Measurements from ENCODE around the gene INTS15. TPM values are rescaled to one million over a fixed set of nuclear protein-coding genes. Genes with fewer than 3 reads are reported as not detected.
A peak's percentile ranks its signal among the peaks of the same experiment; 100 is the strongest.

The INTS15 gene
- total and polyA plus RNA-seq, 9 of the 15 experiments (the other 6 are each of a cell fraction or from before 2014, with no cell fraction given) = 0.52 to 28.9 (median 11.6) TPM

DNA sequence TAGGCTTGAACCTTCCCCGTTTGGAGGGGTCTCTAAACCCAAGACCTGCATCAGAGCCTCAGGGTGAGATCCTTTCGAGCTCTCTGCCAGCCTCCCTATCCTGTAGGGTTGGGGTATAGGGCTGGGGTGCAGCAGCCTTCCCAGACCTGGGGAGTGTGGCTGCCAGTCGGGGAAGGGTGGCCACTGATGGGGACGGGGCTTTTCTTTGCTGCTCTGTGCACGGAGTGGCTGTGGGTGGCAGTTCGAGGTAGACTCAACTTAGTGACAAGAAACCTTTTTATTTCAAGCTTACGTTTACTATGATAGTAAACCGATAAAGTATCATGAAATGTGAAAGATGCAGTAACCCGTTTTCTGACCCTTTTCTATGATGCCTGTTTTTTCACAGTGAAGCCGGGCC lies 60.3 kb downstream of the INTS15 start:
- peaks cover 84% of the 10 kb centered on the region; the same call in 2 of the 3 replicates for H3K36me3 ChIP-seq (ENCODE audit: control insufficient read depth, insufficient read depth, low read length)
- H3K27me3 ChIP-seq (ENCODE audit: control insufficient read depth in 2 of 2, insufficient read depth in 2 of 2, low read length in 2 of 2) = no peaks in the 10 kb centered on the region
- no peaks in the 10 kb centered on the region for H4K20me1 ChIP-seq (replicated peaks; ENCODE audit: control insufficient read depth, insufficient read depth, low read length)
- H3K4me1 ChIP-seq (replicated peaks in 1 of 2; ENCODE audit: control insufficient read depth in 2 of 2, insufficient read depth in 2 of 2, low read length in 2 of 2) = no peaks in the 10 kb centered on the region; a peak in 1 of 5 replicates
- FAIRE-seq (no peak), DNase-seq (ENCODE audit: extremely low read depth in 1 of 4, low spot score in 3 of 4) (peak in 1 of 4 experiments; percentile 11), ATAC-seq (no peak)
- no peak overlapping the region for H2AFZ ChIP-seq (ENCODE audit: low read depth, low read length)
- no peaks in the 10 kb centered on the region for H3K9me1 ChIP-seq (ENCODE audit: control insufficient read depth, insufficient read depth, low read length)
- no peak overlapping the region for H3K9ac ChIP-seq (ENCODE audit: insufficient read depth in 1 of 2, low read depth in 2 of 2, low read length in 2 of 2)
- in situ Hi-C loops (cut with MboI) = no loop called here
- CTCF ChIA-PET (ENCODE audit: low intra/inter-chr PET ratio) = no interaction called here
- no peak overlapping the region for H3K4me3 ChIP-seq
- POLR2A ChIA-PET = interaction anchor here (1.1 to 1.8 kb wide), 2 partner anchors 9 to 12 kb away, joined by 4 to 5 read pairs; no protein-coding TSS in a partner anchor
- BruUV-seq (replicated peaks) = no TSS peak
- WGBS (ENCODE audit: insufficient coverage, low coverage, missing lambda C conversion rate) = 99% methylated on average over 9 of the region's 10 CpGs
- no peak overlapping the region for H3K4me2 ChIP-seq (ENCODE audit: insufficient read depth, low read length)
- no peak overlapping the region for H3K27ac ChIP-seq (ENCODE audit: extremely low read depth, low read depth, low read length)
- intact Hi-C loops (cut with micrococcal nuclease) = no loop called here
- 0 out of 3 replicates have a peak, but pooled peaks cover 7% of the 10 kb centered on the region for H3K79me2 ChIP-seq (ENCODE audit: control insufficient read depth, insufficient read depth, low read length)
- H3K9me3 ChIP-seq (replicated peaks; ENCODE audit: control insufficient read depth, insufficient read depth, low read depth, low read length) = peaks cover 12% of the 10 kb centered on the region
- TF ChIP-seq RFX1 (IDR thresholded peaks at IDR 0.05) (no peak), BDP1 (IDR thresholded peaks at IDR 0.05; ENCODE audit: insufficient read depth, insufficient read length) (no peak), CREB1 (IDR thresholded peaks at IDR 0.05) (no peak), CREB1 (CRISPR knock-in tag; IDR thresholded peaks at IDR 0.05) (no peak), ZNF584 (CRISPR knock-in tag; IDR thresholded peaks at IDR 0.05; ENCODE audit: low read depth) (no peak), JUN (IDR thresholded peaks at IDR 0.05; ENCODE audit: borderline replicate concordance, low read depth, low read length) (no peak), JUN (CRISPR knock-in tag; IDR thresholded peaks at IDR 0.05; ENCODE audit: borderline replicate concordance) (no peak), STAG1 (CRISPR knock-in tag; IDR thresholded peaks at IDR 0.05; ENCODE audit: borderline replicate concordance) (no peak), MEF2D (tag; conservative IDR thresholded peaks at IDR 0.05; ENCODE audit: low read depth) (no peak)
- TF ChIP-seq, protein P1, sequence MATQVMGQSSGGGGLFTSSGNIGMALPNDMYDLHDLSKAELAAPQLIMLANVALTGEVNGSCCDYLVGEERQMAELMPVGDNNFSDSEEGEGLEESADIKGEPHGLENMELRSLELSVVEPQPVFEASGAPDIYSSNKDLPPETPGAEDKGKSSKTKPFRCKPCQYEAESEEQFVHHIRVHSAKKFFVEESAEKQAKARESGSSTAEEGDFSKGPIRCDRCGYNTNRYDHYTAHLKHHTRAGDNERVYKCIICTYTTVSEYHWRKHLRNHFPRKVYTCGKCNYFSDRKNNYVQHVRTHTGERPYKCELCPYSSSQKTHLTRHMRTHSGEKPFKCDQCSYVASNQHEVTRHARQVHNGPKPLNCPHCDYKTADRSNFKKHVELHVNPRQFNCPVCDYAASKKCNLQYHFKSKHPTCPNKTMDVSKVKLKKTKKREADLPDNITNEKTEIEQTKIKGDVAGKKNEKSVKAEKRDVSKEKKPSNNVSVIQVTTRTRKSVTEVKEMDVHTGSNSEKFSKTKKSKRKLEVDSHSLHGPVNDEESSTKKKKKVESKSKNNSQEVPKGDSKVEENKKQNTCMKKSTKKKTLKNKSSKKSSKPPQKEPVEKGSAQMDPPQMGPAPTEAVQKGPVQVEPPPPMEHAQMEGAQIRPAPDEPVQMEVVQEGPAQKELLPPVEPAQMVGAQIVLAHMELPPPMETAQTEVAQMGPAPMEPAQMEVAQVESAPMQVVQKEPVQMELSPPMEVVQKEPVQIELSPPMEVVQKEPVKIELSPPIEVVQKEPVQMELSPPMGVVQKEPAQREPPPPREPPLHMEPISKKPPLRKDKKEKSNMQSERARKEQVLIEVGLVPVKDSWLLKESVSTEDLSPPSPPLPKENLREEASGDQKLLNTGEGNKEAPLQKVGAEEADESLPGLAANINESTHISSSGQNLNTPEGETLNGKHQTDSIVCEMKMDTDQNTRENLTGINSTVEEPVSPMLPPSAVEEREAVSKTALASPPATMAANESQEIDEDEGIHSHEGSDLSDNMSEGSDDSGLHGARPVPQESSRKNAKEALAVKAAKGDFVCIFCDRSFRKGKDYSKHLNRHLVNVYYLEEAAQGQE (IDR thresholded peaks at IDR 0.05; ENCODE audit: borderline replicate concordance) = no peak
- TF ChIP-seq, protein P1 (CRISPR knock-in tag; IDR thresholded peaks at IDR 0.05; ENCODE audit: low read depth) = no peak
- TF ChIP-seq, protein P2, sequence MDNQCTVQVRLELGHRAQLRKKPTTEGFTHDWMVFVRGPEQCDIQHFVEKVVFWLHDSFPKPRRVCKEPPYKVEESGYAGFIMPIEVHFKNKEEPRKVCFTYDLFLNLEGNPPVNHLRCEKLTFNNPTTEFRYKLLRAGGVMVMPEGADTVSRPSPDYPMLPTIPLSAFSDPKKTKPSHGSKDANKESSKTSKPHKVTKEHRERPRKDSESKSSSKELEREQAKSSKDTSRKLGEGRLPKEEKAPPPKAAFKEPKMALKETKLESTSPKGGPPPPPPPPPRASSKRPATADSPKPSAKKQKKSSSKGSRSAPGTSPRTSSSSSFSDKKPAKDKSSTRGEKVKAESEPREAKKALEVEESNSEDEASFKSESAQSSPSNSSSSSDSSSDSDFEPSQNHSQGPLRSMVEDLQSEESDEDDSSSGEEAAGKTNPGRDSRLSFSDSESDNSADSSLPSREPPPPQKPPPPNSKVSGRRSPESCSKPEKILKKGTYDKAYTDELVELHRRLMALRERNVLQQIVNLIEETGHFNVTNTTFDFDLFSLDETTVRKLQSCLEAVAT (IDR thresholded peaks at IDR 0.05) = no peak

Data from K562 (cell line).